HEK293 (cell line): Measurements from ENCODE around the gene RCAN2.

ENCODE experiments used
- CTCF ChIA-PET: fragments of 350-600 bp; formaldehyde crosslinking; extraction: SDS; loops from one replicate; lab custom pipeline; 2021; ENCODE audit warnings: antibody characterized with exemption; lab: Yijun Ruan, JAX
- POLR2A ChIA-PET: fragments of 300-600 bp; formaldehyde crosslinking; extraction: SDS; loops from one replicate; lab custom pipeline; 2020; ENCODE audit warnings: antibody characterized with exemption, inconsistent platforms; lab: Yijun Ruan, JAX
- H3K27ac ChIP-seq: fragments of 200-500 bp; sonication (Bioruptor generic); 2 replicates; pipeline ENCODE4 v1.5.1; 2014; ENCODE audit warnings: low read depth, low read length, control low read depth, inconsistent platforms; ENCODE audit errors: extremely low read depth
- H3K36me3 ChIP-seq, 2 experiments: fragments of 200-500 bp in 1 of 2; sonication (Bioruptor generic) in 1 of 2; 1 replicate in 1 of 2; 2 replicates in 1 of 2; pipeline ENCODE4 v1.5.1; 2014 to 2017; ENCODE audit warnings: inconsistent platforms in 2 of 2, low read length in 2 of 2; ENCODE audit not compliant: control insufficient read depth in 2 of 2, insufficient read depth in 1 of 2
- H3K4me1 ChIP-seq: fragments of 200-500 bp; sonication (Bioruptor generic); 2 replicates; pipeline ENCODE4 v1.5.1; 2014; ENCODE audit warnings: mild to moderate bottlenecking, low read length, inconsistent platforms; ENCODE audit not compliant: control insufficient read depth, insufficient read depth
- H3K4me3 ChIP-seq: 2 replicates; pipeline ENCODE4 v1.5.1; 2011; ENCODE audit warnings: low read depth, mild to moderate bottlenecking, control low read depth, low read length, moderate library complexity
- H3K9me3 ChIP-seq: fragments of 200-500 bp; sonication (Bioruptor generic); 2 replicates; pipeline ENCODE4 v1.5.1; 2014; ENCODE audit warnings: low read depth, low read length, inconsistent platforms; ENCODE audit not compliant: control insufficient read depth, insufficient read depth
- AEBP2 ChIP-seq: fragments of 450-650 bp; formaldehyde crosslinking; IDR thresholded peaks from 2 replicates; pipeline ENCODE4 v1.5.1; 2016; ENCODE audit warnings: missing biosample characterization, missing genetic modification characterization, borderline replicate concordance
- BCL11A ChIP-seq: fragments of 450-650 bp; formaldehyde crosslinking; IDR thresholded peaks from 2 replicates; pipeline ENCODE4 v1.5.1; 2016; ENCODE audit warnings: low read depth, missing biosample characterization, missing genetic modification characterization
- MEIS1 ChIP-seq: sonication (generic); formaldehyde crosslinking; IDR thresholded peaks from 2 replicates; pipeline ENCODE4 v1.8.1; 2022; ENCODE audit warnings: missing genetic modification reagents, mild to moderate bottlenecking, borderline replicate concordance
- RBAK ChIP-seq: fragments of 450-650 bp; formaldehyde crosslinking; IDR thresholded peaks from 2 replicates; pipeline ENCODE4 v1.5.1; 2016; ENCODE audit warnings: missing biosample characterization, missing genetic modification characterization
- SALL2 ChIP-seq: fragments of 450-650 bp; formaldehyde crosslinking; IDR thresholded peaks from 2 replicates; pipeline ENCODE4 v1.5.0; 2017; ENCODE audit warnings: missing biosample characterization, mild to moderate bottlenecking, missing genetic modification characterization, borderline replicate concordance
- ZBTB11 ChIP-seq: fragments of 450-650 bp; formaldehyde crosslinking; conservative IDR thresholded peaks from 2 replicates; pipeline ENCODE4 v1.5.1; 2016; ENCODE audit warnings: low read depth, missing biosample characterization, missing genetic modification characterization
- ZBTB17 ChIP-seq: fragments of 450-650 bp; formaldehyde crosslinking; IDR thresholded peaks from 2 replicates; pipeline ENCODE4 v1.5.1; 2016; ENCODE audit warnings: missing biosample characterization, missing genetic modification characterization
- ZBTB26 ChIP-seq: fragments of 450-650 bp; formaldehyde crosslinking; optimal IDR thresholded peaks from 2 replicates; pipeline ENCODE3; 2016; ENCODE audit warnings: missing biosample characterization, mild to moderate bottlenecking, missing genetic modification characterization
- ZNF169 ChIP-seq: fragments of 450-650 bp; formaldehyde crosslinking; IDR thresholded peaks from 2 replicates; pipeline ENCODE4 v1.5.1; 2016; ENCODE audit warnings: missing biosample characterization, missing genetic modification characterization
- ZNF18 ChIP-seq: fragments of 450-650 bp; formaldehyde crosslinking; IDR thresholded peaks from 2 replicates; pipeline ENCODE4 v1.5.1; 2016; ENCODE audit warnings: missing biosample characterization, missing genetic modification characterization
- ZNF202 ChIP-seq: fragments of 450-650 bp; formaldehyde crosslinking; IDR thresholded peaks from 2 replicates; pipeline ENCODE4 v1.5.1; 2016; ENCODE audit warnings: missing biosample characterization, missing genetic modification characterization, borderline replicate concordance
- ZNF211 ChIP-seq: fragments of 450-650 bp; formaldehyde crosslinking; IDR thresholded peaks from 2 replicates; pipeline ENCODE4 v1.5.1; 2016; ENCODE audit warnings: low read depth, missing biosample characterization, missing genetic modification characterization
- ZNF239 ChIP-seq: fragments of 450-650 bp; formaldehyde crosslinking; IDR thresholded peaks from 2 replicates; pipeline ENCODE4 v1.5.1; 2016; ENCODE audit warnings: missing biosample characterization, missing genetic modification characterization
- ZNF280C ChIP-seq: fragments of 450-650 bp; formaldehyde crosslinking; IDR thresholded peaks from 2 replicates; pipeline ENCODE4 v1.5.1; 2016; ENCODE audit warnings: missing biosample characterization, missing genetic modification characterization
- ZNF473 ChIP-seq: fragments of 450-650 bp; formaldehyde crosslinking; IDR thresholded peaks from 2 replicates; pipeline ENCODE4 v1.5.1; 2017; ENCODE audit warnings: missing biosample characterization, missing genetic modification characterization
- ZNF621 ChIP-seq: fragments of 450-650 bp; formaldehyde crosslinking; IDR thresholded peaks from 2 replicates; pipeline ENCODE4 v1.5.1; 2017; ENCODE audit warnings: missing biosample characterization, missing genetic modification characterization
- ZNF768 ChIP-seq: fragments of 450-650 bp; formaldehyde crosslinking; IDR thresholded peaks from 2 replicates; pipeline ENCODE4 v1.5.1; 2018; ENCODE audit warnings: missing biosample characterization, mild to moderate bottlenecking, missing genetic modification characterization
- ZNF785 ChIP-seq: fragments of 450-650 bp; formaldehyde crosslinking; IDR thresholded peaks from 2 replicates; pipeline ENCODE4 v1.5.1; 2016; ENCODE audit warnings: missing biosample characterization, missing genetic modification characterization
- ZNF791 ChIP-seq: fragments of 450-650 bp; formaldehyde crosslinking; IDR thresholded peaks from 2 replicates; pipeline ENCODE4 v1.5.1; 2016; ENCODE audit warnings: missing biosample characterization, missing genetic modification characterization
- ZNF792 ChIP-seq: fragments of 450-650 bp; formaldehyde crosslinking; IDR thresholded peaks from 2 replicates; pipeline ENCODE4 v1.5.1; 2016; ENCODE audit warnings: missing biosample characterization, missing genetic modification characterization
- ZSCAN4 ChIP-seq: fragments of 450-650 bp; formaldehyde crosslinking; IDR thresholded peaks from 2 replicates; pipeline ENCODE4 v1.5.1; 2017; ENCODE audit warnings: missing biosample characterization, missing genetic modification characterization

The RCAN2 gene

GRCh38 chr6:46262928-46263706 lies 228.1 kb downstream of the RCAN2 start:
- POLR2A ChIA-PET, result no interaction called here
- Histone ChIP-seq H3K4me3 (no peak overlapping the region), H3K4me1 (no peaks in the 10 kb centered on the region), H3K9me3 (no peaks in the 10 kb centered on the region), H3K27ac (no peak overlapping the region), H3K36me3 (no peaks in the 10 kb centered on the region)
- CTCF ChIA-PET, result no interaction called here
- TF ChIP-seq ZNF18 (no peak), ZNF791 (tag by site-specific recombination) (no peak), ZNF785 (no peak), ZNF169 (tag by site-specific recombination) (no peak), SALL2 (no peak), RBAK (no peak), ZSCAN4 (tag by site-specific recombination) (peak; percentile 96), ZNF211 (tag by site-specific recombination) (no peak)

GRCh38 chr6:46258249-46258648 lies 233.0 kb downstream of the RCAN2 start:
- Histone ChIP-seq H3K36me3 (no peaks in the 10 kb centered on the region), H3K4me1 (no peaks in the 10 kb centered on the region)
- TF ChIP-seq ZNF169 (tag by site-specific recombination) (no peak), MEIS1 (CRISPR knock-in tag) (no peak), ZNF792 (tag by site-specific recombination) (no peak), ZNF473 (tag by site-specific recombination) (no peak), ZNF280C (tag by site-specific recombination) (no peak), ZNF239 (tag by site-specific recombination) (no peak), ZNF621 (tag by site-specific recombination) (no peak), ZBTB11 (tag by site-specific recombination) (no peak), ZBTB26 (tag by site-specific recombination) (no peak), ZNF202 (tag by site-specific recombination) (no peak), BCL11A (tag by site-specific recombination) (no peak), ZNF768 (tag by site-specific recombination) (no peak), ZBTB17 (no peak), AEBP2 (tag by site-specific recombination) (no peak)
- TF ChIP-seq, all 188 proteins: peak for 0
- Histone ChIP-seq H3K27ac (no peak overlapping the region), H3K9me3 (no peaks in the 10 kb centered on the region; the same call in 1 of the 2 replicates), H3K4me3 (no peak overlapping the region)
- CTCF ChIA-PET, result interaction anchor here (0.6 kb wide), 1 partner anchor 81 kb away, joined by 3 read pairs; no protein-coding TSS in a partner anchor
- POLR2A ChIA-PET, result no interaction called here
